ENCODE results near the gene WWC1.

DNA sequence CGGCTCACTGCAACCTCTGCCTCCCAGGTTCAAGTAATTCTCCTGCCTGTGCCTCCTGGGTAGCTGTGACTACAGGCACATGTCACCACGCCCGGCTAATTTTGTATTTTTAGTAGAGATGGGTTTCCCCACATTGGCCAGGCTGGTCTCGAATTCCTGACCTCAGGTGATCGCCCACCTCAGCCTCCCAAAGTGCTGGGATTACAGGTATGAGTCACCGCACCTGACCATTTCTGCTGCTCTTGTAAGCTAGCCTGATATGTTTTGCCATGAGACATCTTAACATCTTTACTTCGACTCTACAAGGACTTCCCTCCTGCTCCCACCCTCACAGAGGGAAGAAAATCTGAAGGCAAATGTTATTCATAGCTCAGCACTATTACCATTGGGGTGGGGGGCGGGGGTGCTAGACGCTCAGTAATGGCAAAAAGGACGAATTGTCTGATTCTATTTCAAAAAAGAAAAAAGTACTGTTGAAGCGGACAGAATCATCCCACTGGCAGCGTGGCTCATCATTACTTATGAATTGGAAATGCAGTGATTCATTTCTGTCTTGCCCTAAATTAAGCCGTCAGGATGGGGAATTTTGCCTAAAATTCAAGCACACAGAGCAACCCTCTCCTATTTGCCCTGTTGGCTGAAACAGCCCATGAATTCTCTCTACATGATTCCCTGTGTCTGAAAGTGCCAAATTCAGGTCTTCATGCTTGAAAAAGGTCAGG lies 46.4 kb upstream of the WWC1 start:
- TF ChIP-seq, protein P1, sequence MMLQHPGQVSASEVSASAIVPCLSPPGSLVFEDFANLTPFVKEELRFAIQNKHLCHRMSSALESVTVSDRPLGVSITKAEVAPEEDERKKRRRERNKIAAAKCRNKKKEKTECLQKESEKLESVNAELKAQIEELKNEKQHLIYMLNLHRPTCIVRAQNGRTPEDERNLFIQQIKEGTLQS (IDR thresholded peaks at IDR 0.05), result no peak
- TF ChIP-seq, protein P2, sequence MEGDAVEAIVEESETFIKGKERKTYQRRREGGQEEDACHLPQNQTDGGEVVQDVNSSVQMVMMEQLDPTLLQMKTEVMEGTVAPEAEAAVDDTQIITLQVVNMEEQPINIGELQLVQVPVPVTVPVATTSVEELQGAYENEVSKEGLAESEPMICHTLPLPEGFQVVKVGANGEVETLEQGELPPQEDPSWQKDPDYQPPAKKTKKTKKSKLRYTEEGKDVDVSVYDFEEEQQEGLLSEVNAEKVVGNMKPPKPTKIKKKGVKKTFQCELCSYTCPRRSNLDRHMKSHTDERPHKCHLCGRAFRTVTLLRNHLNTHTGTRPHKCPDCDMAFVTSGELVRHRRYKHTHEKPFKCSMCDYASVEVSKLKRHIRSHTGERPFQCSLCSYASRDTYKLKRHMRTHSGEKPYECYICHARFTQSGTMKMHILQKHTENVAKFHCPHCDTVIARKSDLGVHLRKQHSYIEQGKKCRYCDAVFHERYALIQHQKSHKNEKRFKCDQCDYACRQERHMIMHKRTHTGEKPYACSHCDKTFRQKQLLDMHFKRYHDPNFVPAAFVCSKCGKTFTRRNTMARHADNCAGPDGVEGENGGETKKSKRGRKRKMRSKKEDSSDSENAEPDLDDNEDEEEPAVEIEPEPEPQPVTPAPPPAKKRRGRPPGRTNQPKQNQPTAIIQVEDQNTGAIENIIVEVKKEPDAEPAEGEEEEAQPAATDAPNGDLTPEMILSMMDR (IDR thresholded peaks at IDR 0.05 in 2 of 3, conservative IDR thresholded peaks at IDR 0.05 in 1 of 3; ENCODE audit: borderline replicate concordance in 1 of 3, insufficient read depth in 1 of 3, low read depth in 2 of 3, low read length in 2 of 3), result no peak
- no peak for TF ChIP-seq SP1 (IDR thresholded peaks at IDR 0.05; ENCODE audit: low read depth)
- no peak for TF ChIP-seq JUND (IDR thresholded peaks at IDR 0.05)
- no peak for TF ChIP-seq EZH2 (IDR thresholded peaks at IDR 0.05)
- TF ChIP-seq ZNF274 (IDR thresholded peaks at IDR 0.05; ENCODE audit: low read depth, low read length), result no peak
- TF ChIP-seq RAD21 (IDR thresholded peaks at IDR 0.05; ENCODE audit: low read depth), result no peak
- TF ChIP-seq, protein P3, sequence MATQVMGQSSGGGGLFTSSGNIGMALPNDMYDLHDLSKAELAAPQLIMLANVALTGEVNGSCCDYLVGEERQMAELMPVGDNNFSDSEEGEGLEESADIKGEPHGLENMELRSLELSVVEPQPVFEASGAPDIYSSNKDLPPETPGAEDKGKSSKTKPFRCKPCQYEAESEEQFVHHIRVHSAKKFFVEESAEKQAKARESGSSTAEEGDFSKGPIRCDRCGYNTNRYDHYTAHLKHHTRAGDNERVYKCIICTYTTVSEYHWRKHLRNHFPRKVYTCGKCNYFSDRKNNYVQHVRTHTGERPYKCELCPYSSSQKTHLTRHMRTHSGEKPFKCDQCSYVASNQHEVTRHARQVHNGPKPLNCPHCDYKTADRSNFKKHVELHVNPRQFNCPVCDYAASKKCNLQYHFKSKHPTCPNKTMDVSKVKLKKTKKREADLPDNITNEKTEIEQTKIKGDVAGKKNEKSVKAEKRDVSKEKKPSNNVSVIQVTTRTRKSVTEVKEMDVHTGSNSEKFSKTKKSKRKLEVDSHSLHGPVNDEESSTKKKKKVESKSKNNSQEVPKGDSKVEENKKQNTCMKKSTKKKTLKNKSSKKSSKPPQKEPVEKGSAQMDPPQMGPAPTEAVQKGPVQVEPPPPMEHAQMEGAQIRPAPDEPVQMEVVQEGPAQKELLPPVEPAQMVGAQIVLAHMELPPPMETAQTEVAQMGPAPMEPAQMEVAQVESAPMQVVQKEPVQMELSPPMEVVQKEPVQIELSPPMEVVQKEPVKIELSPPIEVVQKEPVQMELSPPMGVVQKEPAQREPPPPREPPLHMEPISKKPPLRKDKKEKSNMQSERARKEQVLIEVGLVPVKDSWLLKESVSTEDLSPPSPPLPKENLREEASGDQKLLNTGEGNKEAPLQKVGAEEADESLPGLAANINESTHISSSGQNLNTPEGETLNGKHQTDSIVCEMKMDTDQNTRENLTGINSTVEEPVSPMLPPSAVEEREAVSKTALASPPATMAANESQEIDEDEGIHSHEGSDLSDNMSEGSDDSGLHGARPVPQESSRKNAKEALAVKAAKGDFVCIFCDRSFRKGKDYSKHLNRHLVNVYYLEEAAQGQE (IDR thresholded peaks at IDR 0.05; ENCODE audit: low read depth), result no peak
- TF ChIP-seq, protein P4, sequence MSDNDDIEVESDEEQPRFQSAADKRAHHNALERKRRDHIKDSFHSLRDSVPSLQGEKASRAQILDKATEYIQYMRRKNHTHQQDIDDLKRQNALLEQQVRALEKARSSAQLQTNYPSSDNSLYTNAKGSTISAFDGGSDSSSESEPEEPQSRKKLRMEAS (IDR thresholded peaks at IDR 0.05), result no peak
- TF ChIP-seq EGR1 (IDR thresholded peaks at IDR 0.05; ENCODE audit: low read depth), result no peak
- no peak for TF ChIP-seq ZFX (IDR thresholded peaks at IDR 0.05)
- no peak for TF ChIP-seq POLR2A (IDR thresholded peaks at IDR 0.05; ENCODE audit: borderline replicate concordance, extremely low read depth, insufficient read depth, insufficient read length)
- TF ChIP-seq POLR2AphosphoS5 (IDR thresholded peaks at IDR 0.05; ENCODE audit: low read depth, low read length), result no peak
- no peak for TF ChIP-seq CEBPB (IDR thresholded peaks at IDR 0.05; ENCODE audit: low read depth)
